GM19372 (cell line): ENCODE results near the gene LCLAT1.

Source experiments
- ATAC-seq: cut with Tn5 transposase; IDR thresholded peaks from one replicate; pipeline ENCODE4 v1.9.1; 2021; ENCODE audit warnings: mild to moderate bottlenecking, low read depth, moderate library complexity; ENCODE audit not compliant: unreplicated experiment

LCLAT1 gene

GRCh38 chr2:30447149-30448045, at the start of gene LCLAT1:
Gene LCLAT1 (plus strand): TSS chr2:30447246. CDS start chr2:30525591, 78,345 bp downstream.
- ATAC-seq, result peak; percentile 94

GRCh38 chr2:30398084-30398873, 48.8 kb upstream of the LCLAT1 start:
- ATAC-seq, result no peak

- no peak for ATAC-seq
Measured at GRCh38 chr2:30400151-30400954, 46.7 kb upstream of the LCLAT1 start.

- no peak for ATAC-seq
Measured at GRCh38 chr2:30402441-30403182, 44.4 kb upstream of the LCLAT1 start.

- no peak for ATAC-seq
Measured at GRCh38 chr2:30403592-30404312, 43.3 kb upstream of the LCLAT1 start.

GRCh38 chr2:30404319-30405259, 42.5 kb upstream of the LCLAT1 start:
- no peak for ATAC-seq

GRCh38 chr2:30405260-30405605, 41.8 kb upstream of the LCLAT1 start:
- ATAC-seq, result no peak

- ATAC-seq, result no peak
Measured at GRCh38 chr2:30406853-30407252, 40.2 kb upstream of the LCLAT1 start.

GRCh38 chr2:30408961-30409387, 38.1 kb upstream of the LCLAT1 start:
- no peak for ATAC-seq

- no peak for ATAC-seq
Measured at GRCh38 chr2:30410217-30410616, 36.8 kb upstream of the LCLAT1 start.

- ATAC-seq, result no peak
Measured at GRCh38 chr2:30412047-30412683, 34.9 kb upstream of the LCLAT1 start.

- ATAC-seq, result no peak
Measured at GRCh38 chr2:30412684-30413570, 34.1 kb upstream of the LCLAT1 start.

- no peak for ATAC-seq
Measured at GRCh38 chr2:30414961-30415360, 32.1 kb upstream of the LCLAT1 start.

- ATAC-seq, result no peak
Measured at GRCh38 chr2:30417253-30417652, 29.8 kb upstream of the LCLAT1 start.

GRCh38 chr2:30421026-30421603, 25.9 kb upstream of the LCLAT1 start:
- no peak for ATAC-seq

- ATAC-seq, result no peak
Measured at GRCh38 chr2:30421604-30422443, 25.2 kb upstream of the LCLAT1 start.
